Measurements from ENCODE around the gene FOXN3. TPM values are rescaled to one million over a fixed set of nuclear protein-coding genes. Genes with fewer than 3 reads are reported as not detected.

Gene FOXN3
- total RNA-seq, result 10 to 100 TPM; 80.1 to 82.4 TPM

DNA sequence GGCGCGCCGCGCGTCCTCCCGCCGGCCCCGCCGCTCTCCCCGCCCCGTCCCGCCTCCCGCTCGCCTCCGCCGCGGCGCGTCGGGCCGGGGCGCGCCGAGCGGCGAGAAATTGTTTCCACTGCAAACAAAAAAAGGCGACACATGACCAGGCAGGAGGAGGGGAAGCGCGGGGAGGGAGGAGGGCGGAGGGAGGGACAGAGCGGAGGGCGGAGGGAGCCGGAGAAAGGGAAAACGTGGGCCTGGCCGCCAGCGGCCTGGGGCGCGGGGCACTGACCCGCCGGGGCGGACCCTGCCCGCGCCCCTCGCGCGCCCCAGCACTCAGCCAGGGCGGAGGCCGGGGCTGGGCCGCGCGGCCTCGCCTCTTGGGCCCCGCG is at the start of gene FOXN3:
TSS of gene FOXN3 (minus strand) at position 143 of the 374 bp plus-strand sequence. CDS start 4,757 bp downstream, outside the sequence.
- H3K4me3 Mint-ChIP-seq, result peak within 1 kb of the TSS; percentile 92

GRCh38 chr14:89466484-89466883 is 49.5 kb upstream of the FOXN3 start:
- Mint-ChIP-seq H3K27ac (peak overlapping the region; percentile 85), H3K4me1 (peaks cover 40% of the 10 kb centered on the region), H3K9me3 (peaks cover 1% of the 10 kb centered on the region), H3K36me3 (peaks cover 32% of the 10 kb centered on the region), H3K4me3 (peak overlapping the region; percentile 33), H3K27me3 (no peaks in the 10 kb centered on the region)
- peak; percentile 49 for DNase-seq

More for the DNA sequence above, at the start of gene FOXN3:
- Mint-ChIP-seq H3K27me3 (no peaks in the 10 kb centered on the region), H3K9me3 (no peaks in the 10 kb centered on the region), H3K36me3 (peaks cover 53% of the 10 kb centered on the region), H3K4me1 (peaks cover 54% of the 10 kb centered on the region), H3K27ac (peak within 1 kb of the TSS; percentile 98)
- DNase-seq, result peak; percentile 88

DNA sequence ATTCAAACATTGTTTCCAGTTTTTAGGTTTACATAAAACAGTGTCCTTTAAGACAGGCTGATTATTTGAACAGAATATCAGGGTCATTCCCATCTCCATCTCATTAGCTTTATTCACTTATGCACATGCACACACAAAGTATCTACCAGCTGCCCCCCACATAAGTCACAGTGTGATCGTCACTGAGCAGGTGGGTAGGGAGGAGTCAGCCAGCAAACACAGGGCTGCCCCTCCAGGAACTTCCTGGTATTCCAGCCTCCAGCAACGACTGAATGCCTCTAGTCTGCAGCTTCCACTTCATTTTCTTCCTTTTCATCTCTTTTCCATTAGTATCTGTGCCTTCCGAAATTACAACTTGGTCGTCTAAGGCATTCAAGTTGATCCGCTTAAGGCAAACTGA is 48.8 kb upstream of the FOXN3 start:
- no peaks in the 10 kb centered on the region for H3K27me3 Mint-ChIP-seq
- H3K27ac Mint-ChIP-seq, result peak overlapping the region; percentile 13
- DNase-seq, result no peak
- H3K4me1 Mint-ChIP-seq, result peaks cover 43% of the 10 kb centered on the region
- peaks cover 1% of the 10 kb centered on the region for H3K9me3 Mint-ChIP-seq
- H3K4me3 Mint-ChIP-seq, result no peak overlapping the region
- peaks cover 32% of the 10 kb centered on the region for H3K36me3 Mint-ChIP-seq

DNA sequence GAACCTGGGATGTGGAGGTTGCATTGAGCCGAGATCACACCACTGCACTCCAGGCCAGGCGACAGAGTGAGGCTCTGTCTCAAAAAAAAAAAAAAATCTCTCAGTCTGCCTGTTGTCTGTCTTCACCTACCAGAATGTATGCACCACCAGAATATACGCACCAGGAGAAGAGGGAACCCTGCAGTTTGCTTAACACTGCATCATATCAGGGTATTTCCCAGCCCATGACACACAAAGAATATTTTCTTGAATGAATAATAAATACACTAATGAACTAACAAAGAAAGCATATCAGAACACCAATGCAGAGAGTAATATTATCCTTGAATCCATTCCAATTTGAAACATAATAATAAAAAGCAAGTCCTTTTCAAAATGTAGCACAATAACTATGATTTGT is 44.2 kb upstream of the FOXN3 start:
- no peak overlapping the region for H3K27ac Mint-ChIP-seq
- no peaks in the 10 kb centered on the region for H3K27me3 Mint-ChIP-seq
- H3K36me3 Mint-ChIP-seq, result peaks cover 23% of the 10 kb centered on the region
- no peak for DNase-seq
- peaks cover 1% of the 10 kb centered on the region for H3K9me3 Mint-ChIP-seq
- H3K4me3 Mint-ChIP-seq, result no peak overlapping the region
- peaks cover 26% of the 10 kb centered on the region for H3K4me1 Mint-ChIP-seq

- H3K27ac Mint-ChIP-seq, result no peak overlapping the region
- no peak overlapping the region for H3K4me3 Mint-ChIP-seq
Measured at GRCh38 chr14:89458713-89459420, 41.8 kb upstream of the FOXN3 start.

DNA sequence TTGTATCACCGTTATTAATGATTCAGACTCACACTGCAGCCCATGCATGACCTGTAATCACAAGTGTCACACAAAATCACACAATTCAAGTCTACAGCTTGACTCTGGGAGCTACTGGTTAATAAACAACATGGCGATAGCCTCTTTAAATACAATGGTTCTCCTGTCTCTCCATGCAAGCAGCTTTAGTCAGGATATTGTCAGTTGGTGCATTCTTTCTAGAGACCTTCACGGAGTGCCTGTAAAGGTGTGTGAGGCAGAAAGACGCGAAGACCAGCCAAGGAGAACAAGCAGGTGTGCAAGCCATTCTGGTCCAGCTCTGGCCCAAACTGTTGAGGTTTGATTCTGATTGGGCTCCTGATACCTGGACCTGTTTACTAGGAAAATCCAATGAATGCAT is 40.0 kb upstream of the FOXN3 start:
- Mint-ChIP-seq H3K9me3 (no peaks in the 10 kb centered on the region), H3K27ac (no peak overlapping the region), H3K36me3 (peaks cover 6% of the 10 kb centered on the region), H3K27me3 (no peaks in the 10 kb centered on the region), H3K4me3 (no peak overlapping the region), H3K4me1 (peaks cover 11% of the 10 kb centered on the region)
- DNase-seq, result no peak

More at GRCh38 chr14:89458713-89459420, 41.8 kb upstream of the FOXN3 start:
- Mint-ChIP-seq H3K36me3 (peaks cover 6% of the 10 kb centered on the region), H3K27me3 (no peaks in the 10 kb centered on the region), H3K4me1 (peaks cover 15% of the 10 kb centered on the region), H3K9me3 (no peaks in the 10 kb centered on the region)
- no peak for DNase-seq

DNA sequence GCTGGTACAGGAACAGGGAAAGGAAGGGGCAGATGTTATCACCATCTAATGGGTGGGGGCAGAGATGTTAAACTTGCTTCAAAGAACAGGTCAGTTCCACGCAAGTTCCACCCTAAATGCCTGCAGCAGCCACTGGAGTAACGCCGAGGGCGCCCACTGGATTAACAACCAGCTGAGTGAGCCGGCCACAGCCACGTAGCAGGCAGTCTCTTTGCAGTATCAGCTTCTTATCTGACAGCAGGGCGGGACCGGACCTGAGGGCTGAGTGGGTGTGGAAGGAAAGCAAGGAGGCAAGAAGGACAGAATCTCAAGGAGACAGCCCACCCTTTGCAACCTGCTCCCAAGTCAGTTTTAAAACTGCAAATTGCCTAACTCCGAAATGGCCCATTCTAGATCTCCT is 38.4 kb upstream of the FOXN3 start:
- no peak overlapping the region for H3K4me3 Mint-ChIP-seq
- H3K36me3 Mint-ChIP-seq, result peaks cover 4% of the 10 kb centered on the region
- no peaks in the 10 kb centered on the region for H3K9me3 Mint-ChIP-seq
- no peak for DNase-seq
- peaks cover 8% of the 10 kb centered on the region for H3K4me1 Mint-ChIP-seq
- H3K27me3 Mint-ChIP-seq, result no peaks in the 10 kb centered on the region
- no peak overlapping the region for H3K27ac Mint-ChIP-seq

- H3K36me3 Mint-ChIP-seq, result peaks cover 1% of the 10 kb centered on the region
- no peaks in the 10 kb centered on the region for H3K9me3 Mint-ChIP-seq
- no peak overlapping the region for H3K4me3 Mint-ChIP-seq
- peaks cover 8% of the 10 kb centered on the region for H3K4me1 Mint-ChIP-seq
- DNase-seq, result no peak
- no peak overlapping the region for H3K27ac Mint-ChIP-seq
- H3K27me3 Mint-ChIP-seq, result no peaks in the 10 kb centered on the region
Measured at GRCh38 chr14:89454996-89455395, 38.0 kb upstream of the FOXN3 start.

GRCh38 chr14:89452281-89452680 is 35.2 kb upstream of the FOXN3 start:
- no peak for DNase-seq
- Mint-ChIP-seq H3K27me3 (no peaks in the 10 kb centered on the region), H3K4me3 (no peak overlapping the region), H3K4me1 (peaks cover 17% of the 10 kb centered on the region), H3K9me3 (no peaks in the 10 kb centered on the region), H3K36me3 (peaks cover 7% of the 10 kb centered on the region), H3K27ac (no peak overlapping the region)

DNA sequence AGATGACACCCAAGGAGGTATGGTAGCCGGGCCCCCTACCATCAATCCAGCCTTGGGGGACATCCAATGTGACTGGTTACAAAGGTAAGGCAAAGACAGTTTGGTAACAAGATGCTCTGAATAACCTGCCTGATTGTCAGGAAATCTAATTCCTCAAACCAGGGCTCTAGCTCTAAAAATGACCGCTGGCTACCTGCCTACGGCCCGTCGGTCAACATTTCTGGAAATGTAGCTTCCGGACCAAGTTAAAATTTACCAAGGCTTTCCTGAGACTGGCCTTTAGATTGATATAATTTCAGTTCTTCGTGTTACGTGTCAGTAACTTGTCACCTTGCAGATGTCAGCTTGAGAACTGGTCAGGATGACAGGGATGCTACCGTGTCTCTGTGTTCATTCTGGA is 34.2 kb upstream of the FOXN3 start:
- Mint-ChIP-seq H3K27me3 (no peaks in the 10 kb centered on the region), H3K4me3 (no peak overlapping the region), H3K27ac (no peak overlapping the region), H3K9me3 (no peaks in the 10 kb centered on the region), H3K4me1 (peaks cover 25% of the 10 kb centered on the region), H3K36me3 (peaks cover 15% of the 10 kb centered on the region)
- no peak for DNase-seq

- H3K27ac Mint-ChIP-seq, result peak overlapping the region; percentile 83
- H3K4me1 Mint-ChIP-seq, result peaks cover 52% of the 10 kb centered on the region
- peaks cover 1% of the 10 kb centered on the region for H3K9me3 Mint-ChIP-seq
- H3K4me3 Mint-ChIP-seq, result peak overlapping the region; percentile 52
- DNase-seq, result no peak
- no peaks in the 10 kb centered on the region for H3K27me3 Mint-ChIP-seq
- peaks cover 33% of the 10 kb centered on the region for H3K36me3 Mint-ChIP-seq
Measured at GRCh38 chr14:89447182-89447944, 30.3 kb upstream of the FOXN3 start.

DNA sequence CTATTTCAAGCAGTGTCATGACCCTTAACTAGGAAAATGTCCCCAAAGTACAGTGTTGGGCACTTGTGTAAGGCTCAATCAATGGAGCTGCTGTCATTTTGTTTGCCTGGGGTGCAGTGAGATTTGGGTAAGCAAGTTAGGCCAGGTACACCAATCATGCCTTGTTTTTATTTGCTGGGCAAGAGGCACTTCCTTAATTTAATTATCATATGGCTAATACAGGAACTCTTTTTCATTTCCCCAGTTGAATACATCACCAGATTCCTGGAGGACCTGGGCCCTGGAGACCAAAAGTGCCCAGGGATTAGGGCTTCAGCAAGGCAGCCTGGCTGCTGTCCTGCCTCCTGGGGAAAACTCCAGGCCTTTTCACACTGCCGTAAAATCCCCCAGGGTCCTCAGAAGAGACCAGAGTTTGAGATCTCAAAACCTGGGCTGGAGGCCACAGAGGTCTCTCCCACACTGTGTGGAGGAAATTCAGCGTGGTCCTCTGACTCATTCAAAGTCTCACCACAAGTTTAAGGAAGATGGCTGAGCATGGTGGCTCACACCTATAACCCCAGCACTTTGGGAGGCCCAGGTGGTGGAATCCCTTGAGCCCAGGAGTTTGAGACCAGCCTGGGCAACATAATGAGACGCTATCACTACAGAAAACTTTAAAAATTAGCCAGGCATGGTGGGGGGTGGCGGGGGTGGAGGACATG is 28.4 kb upstream of the FOXN3 start:
- H3K27me3 Mint-ChIP-seq, result no peaks in the 10 kb centered on the region
- peaks cover 57% of the 10 kb centered on the region for H3K4me1 Mint-ChIP-seq
- H3K36me3 Mint-ChIP-seq, result peaks cover 35% of the 10 kb centered on the region
- H3K4me3 Mint-ChIP-seq, result no peak overlapping the region
- peak; percentile 50 for DNase-seq
- peaks cover 3% of the 10 kb centered on the region for H3K9me3 Mint-ChIP-seq
- peak overlapping the region; percentile 92 for H3K27ac Mint-ChIP-seq

DNA sequence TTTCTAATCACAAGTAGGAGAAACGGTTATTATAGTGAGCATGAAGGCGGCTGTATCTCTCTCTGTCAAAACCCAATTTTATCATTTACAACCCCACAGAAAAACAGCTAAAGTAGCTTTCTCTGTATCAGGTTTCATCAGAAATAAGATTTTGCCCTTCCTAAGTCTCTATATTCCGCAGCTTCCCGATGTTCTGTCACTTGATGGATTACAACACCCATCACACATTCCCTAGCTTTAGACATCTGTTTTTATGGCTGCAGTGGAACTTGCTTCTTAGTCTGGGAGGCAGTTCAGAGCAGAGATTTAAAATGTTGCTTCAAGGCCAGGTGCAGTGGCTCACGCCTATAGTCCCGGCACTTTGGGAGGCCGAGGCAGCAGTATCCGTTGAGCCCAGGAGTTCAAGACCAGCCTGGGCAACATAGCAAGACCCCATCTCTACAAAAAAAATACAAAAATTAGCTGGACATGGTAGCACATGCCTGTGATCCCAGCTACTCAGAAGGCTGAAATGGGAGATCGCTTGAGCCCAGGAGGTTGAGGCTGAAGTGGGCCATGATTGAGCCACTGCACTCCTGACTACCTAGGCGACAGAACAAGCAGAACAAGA is 27.6 kb upstream of the FOXN3 start:
- Mint-ChIP-seq H3K4me3 (no peak overlapping the region), H3K36me3 (peaks cover 35% of the 10 kb centered on the region)

GRCh38 chr14:89444044-89444443 is 27.0 kb upstream of the FOXN3 start:
- H3K4me3 Mint-ChIP-seq, result peak overlapping the region; percentile 24
- no peaks in the 10 kb centered on the region for H3K27me3 Mint-ChIP-seq
- no peak for DNase-seq
- peak overlapping the region; percentile 92 for H3K27ac Mint-ChIP-seq
- peaks cover 53% of the 10 kb centered on the region for H3K4me1 Mint-ChIP-seq
- peaks cover 32% of the 10 kb centered on the region for H3K36me3 Mint-ChIP-seq
- H3K9me3 Mint-ChIP-seq, result peaks cover 3% of the 10 kb centered on the region

More for the DNA sequence above, 27.6 kb upstream of the FOXN3 start:
- Mint-ChIP-seq H3K9me3 (peaks cover 3% of the 10 kb centered on the region), H3K27me3 (no peaks in the 10 kb centered on the region), H3K4me1 (peaks cover 57% of the 10 kb centered on the region), H3K27ac (peak overlapping the region; percentile 92)
- DNase-seq, result no peak
